WERI-Rb-1 (cell line): Measurements from ENCODE around the gene ZFPL1.

Experiments used
- DNase-seq: peaks from one replicate; pipeline ENCODE4 v3.0.0-alpha.2; 2020
- H3K27ac ChIP-seq: fragments of 250-450 bp; sonication (Bioruptor Pico); 2 replicates; pipeline ENCODE4 v1.5.1; 2020; ENCODE audit warnings: mild to moderate bottlenecking, moderate library complexity
- H3K27me3 ChIP-seq: fragments of 250-450 bp; sonication (Bioruptor Pico); 2 replicates; pipeline ENCODE4 v1.5.1; 2021; ENCODE audit warnings: mild to moderate bottlenecking, low read depth, moderate library complexity; ENCODE audit not compliant: insufficient read depth, severe bottlenecking
- H3K36me3 ChIP-seq: fragments of 250-450 bp; sonication (Bioruptor Pico); 2 replicates; pipeline ENCODE4 v1.5.1; 2020; ENCODE audit warnings: mild to moderate bottlenecking, moderate library complexity
- H3K4me3 ChIP-seq: 2 replicates; pipeline ENCODE4 v1.5.1; 2011; ENCODE audit warnings: low read depth, mild to moderate bottlenecking, control low read depth, low read length
- H3K9me3 ChIP-seq: fragments of 250-450 bp; sonication (Bioruptor Pico); 2 replicates; pipeline ENCODE4 v1.5.1; 2021; ENCODE audit warnings: mild to moderate bottlenecking, moderate library complexity; ENCODE audit not compliant: severe bottlenecking
- CTCF ChIP-seq: IDR thresholded peaks from 2 replicates; pipeline ENCODE4 v1.5.1; 2011; ENCODE audit warnings: low read depth, mild to moderate bottlenecking, control low read depth, inconsistent platforms, low read length

ZFPL1 gene

GRCh38 chr11:65057526-65057925 lies 26.5 kb upstream of the ZFPL1 start:
- no peak for DNase-seq
- no peaks in the 10 kb centered on the region for H3K9me3 ChIP-seq
- H3K27ac ChIP-seq, result no peak overlapping the region
- H3K36me3 ChIP-seq, result no peaks in the 10 kb centered on the region
- H3K4me3 ChIP-seq, result no peak overlapping the region
- TF ChIP-seq CTCF, result no peak
- no peaks in the 10 kb centered on the region for H3K27me3 ChIP-seq

- no peaks in the 10 kb centered on the region for H3K9me3 ChIP-seq
- DNase-seq, result no peak
- no peaks in the 10 kb centered on the region for H3K27me3 ChIP-seq
- H3K36me3 ChIP-seq, result no peaks in the 10 kb centered on the region
- no peak overlapping the region for H3K27ac ChIP-seq
- TF ChIP-seq CTCF, result no peak
- no peak overlapping the region for H3K4me3 ChIP-seq
Measured at GRCh38 chr11:65058012-65058411, 26.0 kb upstream of the ZFPL1 start.

- no peak within 1 kb of the TSS for H3K4me3 ChIP-seq
- no peaks in the 10 kb centered on the region for H3K36me3 ChIP-seq
- TF ChIP-seq CTCF, result no peak
- H3K27ac ChIP-seq, result no peak within 1 kb of the TSS
- no peaks in the 10 kb centered on the region for H3K27me3 ChIP-seq
- DNase-seq, result no peak
- H3K9me3 ChIP-seq, result no peaks in the 10 kb centered on the region
Measured at GRCh38 chr11:65058419-65059054, 25.5 kb upstream of the ZFPL1 start, which contains the start of gene NAALADL1. Gene NAALADL1 (minus strand): TSS chr11:65058553. CDS start chr11:65058521, 32 bp downstream.

- no peaks in the 10 kb centered on the region for H3K36me3 ChIP-seq
- H3K27ac ChIP-seq, result no peak overlapping the region
- DNase-seq, result no peak
- no peak for TF ChIP-seq CTCF
- H3K27me3 ChIP-seq, result no peaks in the 10 kb centered on the region
- H3K9me3 ChIP-seq, result no peaks in the 10 kb centered on the region
- no peak overlapping the region for H3K4me3 ChIP-seq
Measured at GRCh38 chr11:65059523-65059922, 24.5 kb upstream of the ZFPL1 start.

GRCh38 chr11:65059959-65060824 lies 23.8 kb upstream of the ZFPL1 start:
- no peaks in the 10 kb centered on the region for H3K27me3 ChIP-seq
- no peaks in the 10 kb centered on the region for H3K36me3 ChIP-seq
- no peaks in the 10 kb centered on the region for H3K9me3 ChIP-seq
- no peak overlapping the region for H3K27ac ChIP-seq
- no peak overlapping the region for H3K4me3 ChIP-seq
- TF ChIP-seq CTCF, result no peak
- no peak for DNase-seq
